ENCODE results near the gene TCF4.

TCF4 gene

GRCh38 chr18:55337908-55338521 lies 250.0 kb downstream of the TCF4 start:
- no peak for FAIRE-seq

- FAIRE-seq = no peak
Observed at GRCh38 chr18:55337138-55337537, 250.9 kb downstream of the TCF4 start.

- no peak for FAIRE-seq
Observed at GRCh38 chr18:55336438-55337100, 251.4 kb downstream of the TCF4 start.

- no peak for FAIRE-seq
Observed at GRCh38 chr18:55334875-55335274, 253.1 kb downstream of the TCF4 start.

GRCh38 chr18:55331301-55331700 lies 256.7 kb downstream of the TCF4 start:
- no peak for FAIRE-seq

- no peak for FAIRE-seq
Observed at GRCh38 chr18:55328301-55328700, 259.7 kb downstream of the TCF4 start.

GRCh38 chr18:55327454-55327853 lies 260.5 kb downstream of the TCF4 start:
- FAIRE-seq = no peak

- no peak for FAIRE-seq
Observed at GRCh38 chr18:55326134-55326533, 261.9 kb downstream of the TCF4 start.

GRCh38 chr18:55324166-55324565 lies 263.8 kb downstream of the TCF4 start:
- FAIRE-seq = no peak

- FAIRE-seq = no peak
Observed at GRCh38 chr18:55323051-55323994, 264.7 kb downstream of the TCF4 start.

GRCh38 chr18:55322178-55322735 lies 265.7 kb downstream of the TCF4 start:
- FAIRE-seq = no peak

GRCh38 chr18:55321265-55322177 lies 266.5 kb downstream of the TCF4 start:
- no peak for FAIRE-seq

- FAIRE-seq = no peak
Observed at GRCh38 chr18:55320424-55321264, 267.3 kb downstream of the TCF4 start.

- FAIRE-seq = no peak
Observed at GRCh38 chr18:55319459-55320193, 268.4 kb downstream of the TCF4 start.

GRCh38 chr18:55318951-55319441 lies 269.0 kb downstream of the TCF4 start:
- no peak for FAIRE-seq

GRCh38 chr18:55317864-55318263 lies 270.1 kb downstream of the TCF4 start:
- no peak for FAIRE-seq

GRCh38 chr18:55317324-55317723 lies 270.7 kb downstream of the TCF4 start:
- FAIRE-seq = no peak

GRCh38 chr18:55316486-55317184 lies 271.4 kb downstream of the TCF4 start:
- FAIRE-seq = no peak

GRCh38 chr18:55314615-55315237 lies 273.3 kb downstream of the TCF4 start:
- no peak for FAIRE-seq

Data from TTC549 (cell line).